ENCODE measurements around the gene PPP2R1B. TPM values are rescaled to one million over a fixed set of nuclear protein-coding genes. Genes with fewer than 3 reads are reported as not detected.

Gene PPP2R1B
- total and polyA plus RNA-seq, 4 donors, result 33.2 to 316 (median 52.5) TPM

- TF ChIP-seq YY1 (IDR thresholded peaks at IDR 0.05) (peak; percentile 5), SP1 (IDR thresholded peaks at IDR 0.05) (no peak), NR2F2 (IDR thresholded peaks at IDR 0.05) (no peak), HNF4A (conservative IDR thresholded peaks at IDR 0.05) (peak; percentile 12 to 15), FOXA1 (IDR thresholded peaks at IDR 0.05) (no peak), REST (IDR thresholded peaks at IDR 0.05) (no peak)
Measured at GRCh38 chr11:111734101-111734953, 31.9 kb downstream of the PPP2R1B start.

GRCh38 chr11:111733611-111734088 lies 32.5 kb downstream of the PPP2R1B start:
- Histone ChIP-seq H3K27ac (ENCODE audit: low read depth in 1 of 2, low read length in 2 of 2) (peak overlapping the region; percentile 97 to 98), H3K9ac (ENCODE audit: low read depth in 1 of 2, low read length in 2 of 2) (peak overlapping the region in 1 of 2 donors; percentile 47), H3K4me1 (ENCODE audit: control insufficient read depth in 4 of 4, insufficient read depth in 4 of 4, low read length in 3 of 4) (peaks cover 19 to 90% (median 57%) of the 10 kb centered on the region in 4 donors), H3K27me3 (ENCODE audit: control insufficient read depth in 4 of 4, insufficient read depth in 4 of 4, low read length in 3 of 4) (no peaks in the 10 kb centered on the region), H3K9me3 (ENCODE audit: control insufficient read depth in 4 of 4, low read length in 3 of 4) (no peaks in the 10 kb centered on the region), H3K36me3 (ENCODE audit: control insufficient read depth in 4 of 4, insufficient read depth in 3 of 4, low read depth in 1 of 4, low read length in 3 of 4) (no peaks in the 10 kb centered on the region), H3K4me3 (ENCODE audit: low read depth in 1 of 3, low read length in 3 of 3) (no peak overlapping the region)
- TF ChIP-seq ZBTB33 (IDR thresholded peaks at IDR 0.05) (no peak), CTCF (IDR thresholded peaks at IDR 0.05; ENCODE audit: low read depth, low read length, missing input control) (no peak), YY1 (IDR thresholded peaks at IDR 0.05) (peak; percentile 1), GABPA (IDR thresholded peaks at IDR 0.05 in 1 of 2, conservative IDR thresholded peaks at IDR 0.05 in 1 of 2) (no peak), TAF1 (conservative IDR thresholded peaks at IDR 0.05) (no peak), HNF4A (conservative IDR thresholded peaks at IDR 0.05) (no peak), FOXA1 (IDR thresholded peaks at IDR 0.05) (no peak), REST (IDR thresholded peaks at IDR 0.05) (no peak)
- WGBS, result 63% methylated on average over 9 of the region's 9 CpGs
- DNase-seq (ENCODE audit: low spot score), result no peak

More at GRCh38 chr11:111734101-111734953, 31.9 kb downstream of the PPP2R1B start:
- H3K4me1 ChIP-seq (ENCODE audit: control insufficient read depth in 4 of 4, insufficient read depth in 4 of 4, low read length in 3 of 4), result peaks cover 19 to 90% (median 60%) of the 10 kb centered on the region in 4 donors
- no peaks in the 10 kb centered on the region for H3K27me3 ChIP-seq (ENCODE audit: control insufficient read depth in 4 of 4, insufficient read depth in 4 of 4, low read length in 3 of 4)
- peak overlapping the region; percentile 97 to 98 for H3K27ac ChIP-seq (ENCODE audit: low read depth in 1 of 2, low read length in 2 of 2)
- 67% methylated on average over 8 of the region's 8 CpGs for WGBS
- H3K36me3 ChIP-seq (ENCODE audit: control insufficient read depth in 4 of 4, insufficient read depth in 3 of 4, low read depth in 1 of 4, low read length in 3 of 4), result no peaks in the 10 kb centered on the region
- DNase-seq (ENCODE audit: low spot score), result no peak
- no peaks in the 10 kb centered on the region for H3K9me3 ChIP-seq (ENCODE audit: control insufficient read depth in 4 of 4, low read length in 3 of 4)
- no peak overlapping the region for H3K4me3 ChIP-seq (ENCODE audit: low read depth in 1 of 3, low read length in 3 of 3)
- H3K9ac ChIP-seq (ENCODE audit: low read depth in 1 of 2, low read length in 2 of 2), result peak overlapping the region; percentile 27 to 61

Measured in liver (tissue), 9 donors.